ENCODE measurements around the gene ZFP1. TPM values are rescaled to one million over a fixed set of nuclear protein-coding genes. Genes with fewer than 3 reads are reported as not detected.

ZFP1 gene
- total RNA-seq, 2 experiments from 2014 or later: 23.9 to 25.0 TPM

DNA sequence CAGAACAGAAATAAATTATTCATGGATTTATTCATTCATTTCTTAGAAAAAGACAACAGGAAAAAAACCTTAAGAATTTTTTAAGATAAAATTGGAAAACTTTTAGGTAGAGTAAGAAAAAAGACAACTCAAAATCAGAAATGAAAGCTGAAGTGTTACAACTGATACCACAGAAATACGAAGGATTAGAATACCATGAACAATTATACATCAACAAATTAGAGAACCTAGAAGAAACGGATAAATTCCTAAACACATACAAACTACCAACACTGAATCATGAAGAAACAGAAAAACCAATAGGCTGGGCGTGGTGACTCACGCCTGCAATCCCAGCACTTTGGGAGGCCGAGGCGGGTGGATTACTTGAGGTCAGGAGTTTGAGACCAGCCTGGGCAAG, 30.9 kb downstream of the ZFP1 start:
- Histone ChIP-seq H3K79me2 (ENCODE audit: insufficient read depth, low read depth, low read length) (no peaks in the 10 kb centered on the region), H3K9me2 (ENCODE audit: insufficient read depth, low read length) (no peaks in the 10 kb centered on the region), H3K4me3 (ENCODE audit: low read depth, low read length, poor library complexity, severe bottlenecking) (no peak overlapping the region), H3K9me3 (ENCODE audit: low read length) (no peaks in the 10 kb centered on the region; the same call in 1 of the 2 replicates), H3K4me2 (ENCODE audit: low read length) (no peak overlapping the region), H3K36me3 (ENCODE audit: insufficient read depth, low read length) (no peaks in the 10 kb centered on the region), H3K27ac (ENCODE audit: low read depth, low read length, poor library complexity, severe bottlenecking) (no peak overlapping the region), H3K4me1 (ENCODE audit: insufficient read depth, low read length, poor library complexity, severe bottlenecking) (no peaks in the 10 kb centered on the region), H2AFZ (ENCODE audit: low read length) (no peak overlapping the region), H4K20me1 (ENCODE audit: insufficient read depth, low read length) (no peaks in the 10 kb centered on the region)
- POLR2A ChIA-PET: no interaction called here
- BruUV-seq (replicated peaks): no TSS peak
- TF ChIP-seq EZH2phosphoT487 (IDR thresholded peaks at IDR 0.05; ENCODE audit: borderline replicate concordance, low read depth, low read length) (no peak), CTCF (conservative IDR thresholded peaks at IDR 0.05; ENCODE audit: low read length) (no peak)
- no peak for DNase-seq (ENCODE audit: low spot score)
- intact Hi-C loops (cut with micrococcal nuclease; ENCODE audit: unreplicated experiment): no loop called here
- CTCF ChIA-PET (ENCODE audit: unreplicated experiment): no interaction called here

- H3K4me2 ChIP-seq (ENCODE audit: low read length): no peak overlapping the region
- H4K20me1 ChIP-seq (ENCODE audit: insufficient read depth, low read length): no peaks in the 10 kb centered on the region
- H3K9me3 ChIP-seq (ENCODE audit: low read length): no peaks in the 10 kb centered on the region
- ChIA-PET POLR2A (interaction anchor here (0.6 kb wide), 1 partner anchor 24 kb away, joined by 5 read pairs; no protein-coding TSS in a partner anchor), CTCF (ENCODE audit: unreplicated experiment) (interaction anchor here (0.6 to 0.7 kb wide), 2 partner anchors 19 to 295 kb away, joined by 3 read pairs; no protein-coding TSS in a partner anchor)
- peak; percentile 9 for DNase-seq (ENCODE audit: low spot score)
- intact Hi-C loops (cut with micrococcal nuclease; ENCODE audit: unreplicated experiment): no loop called here
- no peaks in the 10 kb centered on the region for H3K4me1 ChIP-seq (ENCODE audit: insufficient read depth, low read length, poor library complexity, severe bottlenecking)
- H2AFZ ChIP-seq (ENCODE audit: low read length): no peak overlapping the region
- no TSS peak for BruUV-seq (replicated peaks)
- H3K36me3 ChIP-seq (ENCODE audit: insufficient read depth, low read length): no peaks in the 10 kb centered on the region
- no peak overlapping the region for H3K27ac ChIP-seq (ENCODE audit: low read depth, low read length, poor library complexity, severe bottlenecking)
- no peaks in the 10 kb centered on the region for H3K79me2 ChIP-seq (ENCODE audit: insufficient read depth, low read depth, low read length)
- H3K9me2 ChIP-seq (ENCODE audit: insufficient read depth, low read length): no peaks in the 10 kb centered on the region
- H3K4me3 ChIP-seq (ENCODE audit: low read depth, low read length, poor library complexity, severe bottlenecking): no peak overlapping the region
- TF ChIP-seq EZH2phosphoT487 (IDR thresholded peaks at IDR 0.05; ENCODE audit: borderline replicate concordance, low read depth, low read length): no peak
- no peak for TF ChIP-seq CTCF (conservative IDR thresholded peaks at IDR 0.05; ENCODE audit: low read length)
These were observed 33.3 kb downstream of the ZFP1 start for GRCh38 chr16:75181630-75182029.

DNA sequence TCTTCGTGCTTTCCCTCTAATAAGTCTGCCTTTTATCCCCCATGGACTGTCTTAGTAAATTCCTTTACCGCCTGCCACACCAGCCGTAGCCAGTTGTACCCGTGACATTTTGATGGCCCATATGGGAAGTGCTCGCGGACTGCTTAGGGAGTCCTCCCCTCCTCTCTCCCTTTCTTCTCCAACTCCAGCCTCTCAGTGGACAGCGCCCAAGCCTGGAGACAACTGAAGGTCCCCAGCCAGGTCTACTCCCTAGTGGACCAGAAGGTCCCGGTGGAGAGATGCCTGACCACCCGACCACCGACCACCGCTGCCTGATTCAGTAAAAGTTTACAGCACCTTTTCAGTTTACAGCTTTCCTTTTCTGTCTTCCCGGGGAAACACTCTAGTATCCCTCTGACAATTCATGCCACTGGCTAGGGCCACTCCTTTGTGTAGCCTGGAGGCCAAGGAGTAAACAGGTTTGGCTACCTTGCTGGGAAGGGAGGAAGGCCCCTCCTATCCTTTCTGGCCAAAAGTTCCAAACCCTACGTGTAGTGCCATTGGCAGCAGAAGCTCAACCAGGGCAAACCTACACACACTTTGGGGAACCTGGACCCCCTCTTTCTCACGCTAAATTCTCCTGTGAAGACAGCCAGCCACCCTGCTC, 40.6 kb downstream of the ZFP1 start:
- no peaks in the 10 kb centered on the region for H3K36me3 ChIP-seq (ENCODE audit: insufficient read depth, low read length)
- no peaks in the 10 kb centered on the region for H4K20me1 ChIP-seq (ENCODE audit: insufficient read depth, low read length)
- H3K27ac ChIP-seq (ENCODE audit: low read depth, low read length, poor library complexity, severe bottlenecking): no peak overlapping the region
- ChIA-PET POLR2A (no interaction called here), CTCF (ENCODE audit: unreplicated experiment) (no interaction called here)
- H3K9me2 ChIP-seq (ENCODE audit: insufficient read depth, low read length): no peaks in the 10 kb centered on the region
- intact Hi-C loops (cut with micrococcal nuclease; ENCODE audit: unreplicated experiment): no loop called here
- H3K4me2 ChIP-seq (ENCODE audit: low read length): no peak overlapping the region
- no peak for DNase-seq (ENCODE audit: low spot score)
- no peak overlapping the region for H3K4me3 ChIP-seq (ENCODE audit: low read depth, low read length, poor library complexity, severe bottlenecking)
- H3K79me2 ChIP-seq (ENCODE audit: insufficient read depth, low read depth, low read length): no peaks in the 10 kb centered on the region
- H3K4me1 ChIP-seq (ENCODE audit: insufficient read depth, low read length, poor library complexity, severe bottlenecking): no peaks in the 10 kb centered on the region
- no peak overlapping the region for H2AFZ ChIP-seq (ENCODE audit: low read length)
- TF ChIP-seq CTCF (conservative IDR thresholded peaks at IDR 0.05; ENCODE audit: low read length): no peak
- TF ChIP-seq EZH2phosphoT487 (IDR thresholded peaks at IDR 0.05; ENCODE audit: borderline replicate concordance, low read depth, low read length): no peak
- BruUV-seq (replicated peaks): no TSS peak
- no peaks in the 10 kb centered on the region for H3K9me3 ChIP-seq (ENCODE audit: low read length)
